ENCODE data around the gene PTPRA. TPM values are rescaled to one million over a fixed set of nuclear protein-coding genes. Genes with fewer than 3 reads are reported as not detected.

The PTPRA gene
- total and polyA plus RNA-seq, 9 of the 15 experiments (the other 6 are each of a cell fraction or from before 2014, with no cell fraction given), result 3.4 to 80.5 (median 28.0) TPM

GRCh38 chr20:3045816-3046676 lies 172.8 kb downstream of the PTPRA start, which contains the start of gene MRPS26 (continued):
- peak; percentile 15; the same call in 1 of the 2 replicates for TF ChIP-seq ZBTB2 (IDR thresholded peaks at IDR 0.05)
- no peak for TF ChIP-seq TCF3 (CRISPR knock-in tag; IDR thresholded peaks at IDR 0.05)
- no peak for TF ChIP-seq HMG20A (CRISPR knock-in tag; conservative IDR thresholded peaks at IDR 0.05)
- TF ChIP-seq ZNF143 (CRISPR knock-in tag; IDR thresholded peaks at IDR 0.05), result peak; percentile 93
- TF ChIP-seq E2F8 (IDR thresholded peaks at IDR 0.05; ENCODE audit: low read depth, partially characterized antibody), result no peak
- TF ChIP-seq PHF8 (IDR thresholded peaks at IDR 0.05; ENCODE audit: borderline replicate concordance, low read length), result peak; percentile 88; the same call in 1 of the 2 replicates
- TF ChIP-seq GTF2A2 (tag; IDR thresholded peaks at IDR 0.05), result no peak
- TF ChIP-seq RB1 (IDR thresholded peaks at IDR 0.05; ENCODE audit: low read depth), result peak; percentile 56; the same call in 1 of the 2 replicates
- no peak for TF ChIP-seq HIVEP1 (CRISPR knock-in tag; IDR thresholded peaks at IDR 0.05)
- TF ChIP-seq ZNF655 (CRISPR knock-in tag; IDR thresholded peaks at IDR 0.05), result no peak
- no peak for TF ChIP-seq TEAD2 (tag; IDR thresholded peaks at IDR 0.05)
- TF ChIP-seq TRIM28 (IDR thresholded peaks at IDR 0.05), result no peak
- no peak for TF ChIP-seq ZFP1 (CRISPR knock-in tag; IDR thresholded peaks at IDR 0.05)
- TF ChIP-seq STAG1 (CRISPR knock-in tag; IDR thresholded peaks at IDR 0.05; ENCODE audit: borderline replicate concordance), result no peak
- peak; percentile 81; the same call in 1 of the 2 replicates for TF ChIP-seq TFAP4 (CRISPR knock-in tag; IDR thresholded peaks at IDR 0.05; ENCODE audit: borderline replicate concordance)
- no peak for TF ChIP-seq CBFA2T3 (IDR thresholded peaks at IDR 0.05)
- no peak for TF ChIP-seq PHB2 (IDR thresholded peaks at IDR 0.05; ENCODE audit: low read depth)
- peak in 1 of 2 experiments; percentile 82; a peak in 2 of 4 replicates for TF ChIP-seq ZNF639 (CRISPR knock-in tag; conservative IDR thresholded peaks at IDR 0.05 in 1 of 2, IDR thresholded peaks at IDR 0.05 in 1 of 2)

Data from K562 (cell line).